Fibroblast of peridontal ligament (primary cell): ENCODE data around the gene PHPT1.
"Not testable (repeated sequence)": the region's sequence is repeated elsewhere in the genome, so short reads cannot be mapped to it uniquely, and the experiment has no call there.

Source experiments
- DNase-seq: peaks from one replicate; pipeline ENCODE4 v3.0.0-alpha.2; 2010; ENCODE audit errors: extremely low read depth

Gene PHPT1

GRCh38 chr9:136837146-136837855, 11.9 kb upstream of the PHPT1 start:
- DNase-seq, result no peak

GRCh38 chr9:136837856-136838277, 11.3 kb upstream of the PHPT1 start:
- not testable (repeated sequence) for DNase-seq

- DNase-seq, result no peak
These were observed 10.6 kb upstream of the PHPT1 start for GRCh38 chr9:136838314-136839228.

- no peak for DNase-seq
These were observed 9.7 kb upstream of the PHPT1 start for GRCh38 chr9:136839229-136840139.

- DNase-seq, result no peak
These were observed 8.9 kb upstream of the PHPT1 start for GRCh38 chr9:136840140-136840876.

- DNase-seq, result peak; percentile 32
These were observed 8.1 kb upstream of the PHPT1 start for GRCh38 chr9:136840877-136841645.

- not testable (repeated sequence) for DNase-seq
These were observed 7.4 kb upstream of the PHPT1 start for GRCh38 chr9:136841646-136842379.

GRCh38 chr9:136842380-136842948, 6.7 kb upstream of the PHPT1 start, which contains the start of gene AJM1:
AJM1 (plus strand) TSS chr9:136842478; CDS start chr9:136844415, 1,937 bp downstream.
- peak; percentile 65 for DNase-seq

- DNase-seq, result not testable (repeated sequence)
These were observed 5.9 kb upstream of the PHPT1 start for GRCh38 chr9:136843159-136843800.

GRCh38 chr9:136843801-136844740, 5.1 kb upstream of the PHPT1 start:
- DNase-seq, result not testable (repeated sequence)

- no peak for DNase-seq
These were observed 4.3 kb upstream of the PHPT1 start for GRCh38 chr9:136844761-136845464.

- no peak for DNase-seq
These were observed 3.5 kb upstream of the PHPT1 start for GRCh38 chr9:136845465-136846260.

GRCh38 chr9:136846376-136847087, 2.7 kb upstream of the PHPT1 start:
- DNase-seq, result no peak

GRCh38 chr9:136847088-136847825, 2.0 kb upstream of the PHPT1 start:
- DNase-seq, result peak; percentile 52
